Measurements from ENCODE around the gene GNG7.
"Not testable (repeated sequence)": the region's sequence is repeated elsewhere in the genome, so short reads cannot be mapped to it uniquely, and the experiment has no call there.

GNG7 gene

DNA sequence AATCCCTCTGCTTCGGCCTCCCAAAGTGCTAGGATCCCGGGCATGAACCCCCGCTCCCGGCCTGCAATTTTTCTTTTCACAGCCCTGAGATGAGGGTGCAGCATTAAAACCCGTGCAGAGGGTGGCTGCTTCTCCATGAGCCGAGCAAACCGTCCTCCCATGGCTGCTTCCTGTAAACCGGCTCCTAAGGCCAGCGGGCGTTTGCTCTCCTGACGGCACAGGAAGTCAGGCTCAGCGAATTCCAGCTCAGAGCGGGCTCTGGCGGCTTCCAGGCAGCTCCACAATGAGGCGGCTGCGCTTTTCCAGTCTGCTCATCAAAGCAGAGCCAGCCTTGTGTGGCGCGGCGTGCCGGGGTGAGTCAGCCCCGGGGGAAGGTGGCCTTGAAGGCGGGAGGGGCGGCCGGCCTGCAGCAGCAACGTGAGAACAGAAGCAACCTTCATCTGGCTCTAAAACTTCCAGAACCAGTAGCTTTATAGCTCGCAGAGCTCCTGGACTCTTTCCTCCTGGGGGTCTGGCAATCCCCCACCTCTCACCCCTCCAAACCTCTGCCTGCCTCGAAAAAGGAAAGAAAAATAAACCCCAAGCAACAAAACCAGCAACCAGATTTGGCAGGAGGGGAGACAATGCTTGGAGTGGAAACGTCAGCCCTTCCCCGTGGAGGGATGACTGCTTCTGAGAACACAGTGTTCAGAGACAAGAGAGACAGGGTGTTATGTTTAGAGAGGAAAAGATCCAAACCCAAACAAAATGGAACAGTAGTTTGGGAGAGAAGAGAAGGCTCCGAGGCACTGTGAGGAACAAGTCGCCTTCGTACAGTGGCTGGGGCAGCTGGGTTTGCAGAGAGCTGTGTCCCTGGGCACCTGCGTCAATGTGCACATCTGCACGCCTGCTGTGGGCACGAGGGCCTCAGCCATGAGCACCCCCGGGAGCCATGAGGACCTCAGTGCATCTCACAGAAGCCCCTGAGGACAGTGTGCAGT, 158.7 kb downstream of the GNG7 start:
- intact Hi-C loops (cut with micrococcal nuclease): no loop called here
- no peaks in the 10 kb centered on the region for H3K9me3 Mint-ChIP-seq
- peaks cover 16% of the 10 kb centered on the region for H3K27me3 Mint-ChIP-seq
- H3K36me3 Mint-ChIP-seq (ENCODE audit: low read depth): no peaks in the 10 kb centered on the region
- peak overlapping the region; percentile 77 for H3K27ac Mint-ChIP-seq
- H3K4me3 Mint-ChIP-seq: peak overlapping the region; percentile 50
- H3K4me1 Mint-ChIP-seq (ENCODE audit: low read depth): peaks cover 53% of the 10 kb centered on the region

DNA sequence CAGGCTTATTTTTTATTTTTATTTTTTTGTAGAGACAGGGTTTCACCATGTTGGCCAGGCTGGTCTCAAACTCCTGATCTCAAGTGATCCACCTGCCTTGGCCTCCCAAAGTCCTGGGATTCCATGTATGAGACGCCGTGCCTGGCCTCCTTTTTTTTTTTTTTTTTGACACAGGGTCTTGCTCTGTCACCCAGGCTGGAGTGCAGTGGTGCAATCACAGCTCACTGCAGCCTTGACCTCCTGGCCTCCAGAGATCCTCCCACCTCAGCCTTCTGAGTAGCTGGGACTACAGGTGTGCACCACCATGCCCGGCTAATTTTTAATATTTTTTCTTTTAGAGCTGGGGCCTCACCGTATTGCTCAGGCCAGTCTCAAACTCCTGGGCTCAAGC, 159.4 kb downstream of the GNG7 start:
- H3K9me3 Mint-ChIP-seq; H3K36me3 Mint-ChIP-seq (ENCODE audit: low read depth); intact Hi-C loops (cut with micrococcal nuclease): not testable (repeated sequence)
- peaks cover 57% of the 10 kb centered on the region for H3K4me1 Mint-ChIP-seq (ENCODE audit: low read depth)
- H3K27ac Mint-ChIP-seq: peak overlapping the region; percentile 77
- H3K27me3 Mint-ChIP-seq: peaks cover 16% of the 10 kb centered on the region
- peak overlapping the region; percentile 50 for H3K4me3 Mint-ChIP-seq

DNA sequence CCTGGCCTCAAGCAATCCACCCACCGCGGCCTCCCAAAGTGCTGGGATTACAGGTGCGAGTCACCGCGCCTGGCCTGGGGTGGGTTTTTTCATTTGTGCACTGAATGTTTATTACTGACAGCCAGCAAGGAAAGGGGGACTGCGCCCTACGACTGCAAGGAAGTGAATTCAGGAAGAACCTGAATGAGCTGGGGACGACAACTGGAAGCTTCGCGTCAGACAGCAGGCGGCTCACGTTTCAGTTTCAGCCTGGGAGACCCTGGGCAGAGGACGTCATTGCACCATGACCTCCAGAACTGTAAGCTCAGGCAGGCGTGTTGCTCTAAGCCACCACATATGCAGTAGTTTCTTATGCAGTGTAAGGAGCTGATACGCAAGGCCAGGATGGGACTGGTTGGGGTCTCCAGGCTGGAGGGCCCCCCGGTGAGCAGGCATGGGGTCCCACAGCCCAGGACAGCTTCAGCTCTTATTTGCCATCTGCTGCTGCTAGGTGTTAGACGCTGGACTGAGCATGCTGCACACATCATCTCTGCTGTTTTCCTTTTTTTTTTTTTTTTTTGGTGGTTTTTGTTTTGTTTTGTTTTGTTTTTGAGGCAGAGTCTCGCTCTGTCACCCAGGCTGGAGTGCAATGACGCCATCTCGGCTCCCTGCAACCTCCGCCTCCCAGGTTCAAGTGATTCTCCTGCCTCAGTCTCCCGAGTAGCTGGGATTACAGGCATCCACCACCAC, 160.0 kb downstream of the GNG7 start:
- no peaks in the 10 kb centered on the region for H3K9me3 Mint-ChIP-seq
- peak overlapping the region; percentile 77 for H3K27ac Mint-ChIP-seq
- intact Hi-C loops (cut with micrococcal nuclease): no loop called here
- H3K4me3 Mint-ChIP-seq: peak overlapping the region; percentile 20
- no peaks in the 10 kb centered on the region for H3K36me3 Mint-ChIP-seq (ENCODE audit: low read depth)
- H3K27me3 Mint-ChIP-seq: peaks cover 14% of the 10 kb centered on the region
- peaks cover 61% of the 10 kb centered on the region for H3K4me1 Mint-ChIP-seq (ENCODE audit: low read depth)

GRCh38 chr19:2540646-2541454, 161.6 kb downstream of the GNG7 start:
- Mint-ChIP-seq H3K4me3 (no peak overlapping the region), H3K4me1 (ENCODE audit: low read depth) (peaks cover 51% of the 10 kb centered on the region), H3K9me3 (no peaks in the 10 kb centered on the region), H3K27ac (no peak overlapping the region), H3K36me3 (ENCODE audit: low read depth) (no peaks in the 10 kb centered on the region), H3K27me3 (peaks cover 8% of the 10 kb centered on the region)
- intact Hi-C loops (cut with micrococcal nuclease): no loop called here

DNA sequence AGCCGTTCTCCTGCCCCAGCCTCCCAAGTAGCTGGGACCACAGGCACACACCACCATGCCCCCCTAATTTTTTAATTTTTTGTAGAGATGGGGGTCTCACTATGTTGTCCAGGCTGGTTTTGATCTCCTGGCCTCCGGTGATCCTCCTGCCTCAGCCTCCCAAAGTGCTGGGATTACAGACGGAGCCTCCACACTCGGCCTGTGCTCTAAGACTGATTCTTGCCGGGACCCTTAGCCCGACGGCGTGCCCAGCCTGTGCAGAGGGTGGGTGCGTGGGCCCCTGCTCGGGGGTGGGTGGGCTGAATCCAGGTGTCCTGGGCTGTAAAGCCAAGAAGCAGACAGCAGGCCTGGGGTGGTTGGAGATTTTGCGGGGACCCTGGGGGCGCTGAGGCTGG, 162.2 kb downstream of the GNG7 start:
- Mint-ChIP-seq H3K4me1 (ENCODE audit: low read depth) (peaks cover 49% of the 10 kb centered on the region), H3K27ac (peak overlapping the region; percentile 66)
- intact Hi-C loops (cut with micrococcal nuclease): no loop called here

DNA sequence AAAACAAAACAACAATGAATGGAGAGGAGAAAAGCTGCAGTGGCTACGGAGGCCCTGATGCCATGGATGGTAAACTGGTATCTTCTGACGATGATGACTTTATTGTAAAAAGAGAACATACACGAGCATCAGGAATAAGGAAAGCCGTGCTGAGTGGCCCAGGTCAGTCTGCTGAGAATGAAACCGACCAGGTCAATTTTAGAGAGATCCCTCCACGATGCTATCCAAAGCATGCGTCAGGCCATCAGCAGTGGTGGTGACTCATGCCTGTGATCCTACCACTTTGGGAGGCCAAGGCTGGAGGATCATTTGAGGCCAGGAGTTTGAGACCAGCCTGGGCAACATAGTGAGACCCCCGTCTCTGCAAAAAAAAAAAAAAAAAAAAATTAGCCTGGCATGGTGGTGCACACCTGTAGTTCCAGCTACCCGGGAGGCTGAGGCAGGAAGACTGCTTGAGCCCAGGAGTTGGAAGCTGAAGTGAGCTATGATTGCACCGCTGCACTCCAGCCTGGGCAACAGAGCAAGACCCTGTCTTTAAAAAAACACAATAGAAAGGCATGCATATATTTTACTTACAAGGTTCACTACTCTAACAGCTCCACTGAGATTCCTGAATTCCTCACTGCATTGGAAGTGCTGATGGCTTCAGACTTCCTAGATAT, 164.3 kb downstream of the GNG7 start:
- intact Hi-C loops (cut with micrococcal nuclease): no loop called here
- Mint-ChIP-seq H3K4me3 (no peak overlapping the region), H3K9me3 (no peaks in the 10 kb centered on the region), H3K36me3 (ENCODE audit: low read depth) (no peaks in the 10 kb centered on the region), H3K27ac (no peak overlapping the region), H3K27me3 (peaks cover 4% of the 10 kb centered on the region), H3K4me1 (ENCODE audit: low read depth) (peaks cover 52% of the 10 kb centered on the region)

More for the DNA sequence above, 162.2 kb downstream of the GNG7 start:
- no peaks in the 10 kb centered on the region for H3K9me3 Mint-ChIP-seq
- H3K36me3 Mint-ChIP-seq (ENCODE audit: low read depth): no peaks in the 10 kb centered on the region
- no peak overlapping the region for H3K4me3 Mint-ChIP-seq
- H3K27me3 Mint-ChIP-seq: peaks cover 10% of the 10 kb centered on the region

DNA sequence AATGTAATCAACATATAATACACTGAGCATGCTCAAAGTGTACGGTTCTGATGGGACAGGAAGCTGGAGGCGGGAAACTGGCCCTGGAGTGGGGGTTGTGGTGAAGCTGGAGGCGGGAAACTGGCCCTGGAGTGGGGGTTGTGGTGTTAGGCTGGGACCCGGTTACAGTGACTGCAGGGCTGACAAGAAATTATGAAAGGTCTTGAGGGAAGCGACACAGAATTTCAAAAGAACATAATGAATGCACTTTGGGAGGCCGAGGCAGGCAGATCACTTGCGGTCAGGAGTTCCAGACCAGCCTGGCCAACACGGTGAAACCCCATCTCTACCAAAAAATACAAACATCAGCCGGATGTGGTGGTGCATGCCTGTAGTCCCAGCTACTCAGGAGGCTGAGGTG, 164.9 kb downstream of the GNG7 start:
- H3K4me3 Mint-ChIP-seq; intact Hi-C loops (cut with micrococcal nuclease); H3K36me3 Mint-ChIP-seq (ENCODE audit: low read depth); H3K27ac Mint-ChIP-seq; H3K27me3 Mint-ChIP-seq; H3K9me3 Mint-ChIP-seq: not testable (repeated sequence)
- peaks cover 48% of the 10 kb centered on the region for H3K4me1 Mint-ChIP-seq (ENCODE audit: low read depth)

- Mint-ChIP-seq H3K27me3 (peaks cover 4% of the 10 kb centered on the region), H3K4me1 (ENCODE audit: low read depth) (peaks cover 39% of the 10 kb centered on the region), H3K9me3 (no peaks in the 10 kb centered on the region), H3K27ac (no peak overlapping the region), H3K36me3 (ENCODE audit: low read depth) (no peaks in the 10 kb centered on the region), H3K4me3 (no peak overlapping the region)
- intact Hi-C loops (cut with micrococcal nuclease): no loop called here
Measured at GRCh38 chr19:2536461-2536860, 166.0 kb downstream of the GNG7 start.

DNA sequence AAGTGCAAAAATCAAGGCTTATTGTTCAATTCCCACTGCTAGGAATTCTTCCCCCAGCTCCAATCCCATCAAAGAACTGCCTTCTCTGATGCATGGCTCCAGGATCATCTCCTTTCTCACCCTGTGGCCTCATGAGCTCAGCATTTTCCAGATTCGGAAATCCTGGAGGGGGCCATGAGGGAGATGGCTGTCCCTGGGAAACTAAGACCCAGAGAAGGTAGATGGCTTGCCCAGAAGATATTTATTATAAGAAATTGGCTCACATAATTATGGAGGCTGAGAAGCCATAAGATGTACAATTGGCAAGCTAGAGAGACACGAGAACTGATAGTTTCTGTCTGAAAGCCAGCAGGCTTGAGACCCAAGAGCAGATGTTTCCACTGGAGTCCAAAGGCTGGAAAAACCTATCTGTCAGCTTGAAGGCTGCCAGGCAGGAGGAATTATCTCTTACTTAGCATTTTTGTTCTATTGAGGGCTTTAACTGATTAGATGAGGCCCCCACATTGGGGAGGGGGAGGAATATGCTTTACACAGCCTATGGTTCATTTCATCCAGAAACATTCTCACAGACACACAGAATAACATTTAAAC, 168.0 kb downstream of the GNG7 start:
- Mint-ChIP-seq H3K4me1 (ENCODE audit: low read depth) (peaks cover 32% of the 10 kb centered on the region), H3K27ac (no peak overlapping the region), H3K27me3 (peaks cover 2% of the 10 kb centered on the region), H3K4me3 (no peak overlapping the region), H3K9me3 (no peaks in the 10 kb centered on the region), H3K36me3 (ENCODE audit: low read depth) (no peaks in the 10 kb centered on the region)
- intact Hi-C loops (cut with micrococcal nuclease): no loop called here

DNA sequence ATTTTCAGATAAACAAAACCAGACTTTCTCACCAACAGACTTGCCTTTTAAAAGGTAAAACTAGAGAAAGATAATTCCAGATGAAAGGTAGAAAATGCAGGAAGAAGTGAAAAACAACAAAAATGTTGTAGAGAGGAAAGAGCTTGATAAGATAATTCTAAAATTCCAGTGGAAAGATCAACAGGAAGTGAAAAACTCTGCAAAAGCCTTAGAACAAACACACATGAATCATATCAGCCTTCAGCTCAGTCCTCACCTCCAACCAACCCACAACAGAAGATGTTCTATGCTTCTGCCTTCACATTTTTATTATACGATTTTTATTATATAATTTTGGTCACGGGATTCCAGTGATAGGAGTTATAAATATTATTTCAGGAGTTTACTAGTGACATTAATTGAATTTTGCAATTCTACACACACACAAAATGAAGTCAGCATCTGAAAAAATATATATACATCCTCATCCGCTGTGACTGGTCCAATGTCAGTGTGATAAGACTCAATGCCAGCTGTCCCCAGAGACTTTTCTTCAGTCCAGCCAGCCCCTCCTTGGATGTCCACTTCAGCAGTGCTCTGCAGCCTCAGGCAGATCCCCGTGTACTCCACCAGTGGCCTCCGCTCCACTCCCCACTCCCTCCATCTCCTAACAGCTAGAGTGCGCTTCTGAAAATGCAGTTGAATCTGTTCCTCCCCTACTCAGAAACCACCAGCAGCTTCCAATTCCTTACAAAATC, 168.6 kb downstream of the GNG7 start:
- no peaks in the 10 kb centered on the region for H3K36me3 Mint-ChIP-seq (ENCODE audit: low read depth)
- H3K9me3 Mint-ChIP-seq: no peaks in the 10 kb centered on the region
- intact Hi-C loops (cut with micrococcal nuclease): no loop called here
- peaks cover 32% of the 10 kb centered on the region for H3K4me1 Mint-ChIP-seq (ENCODE audit: low read depth)
- peak overlapping the region; percentile 30 for H3K27ac Mint-ChIP-seq
- H3K27me3 Mint-ChIP-seq: peaks cover 2% of the 10 kb centered on the region
- no peak overlapping the region for H3K4me3 Mint-ChIP-seq

DNA sequence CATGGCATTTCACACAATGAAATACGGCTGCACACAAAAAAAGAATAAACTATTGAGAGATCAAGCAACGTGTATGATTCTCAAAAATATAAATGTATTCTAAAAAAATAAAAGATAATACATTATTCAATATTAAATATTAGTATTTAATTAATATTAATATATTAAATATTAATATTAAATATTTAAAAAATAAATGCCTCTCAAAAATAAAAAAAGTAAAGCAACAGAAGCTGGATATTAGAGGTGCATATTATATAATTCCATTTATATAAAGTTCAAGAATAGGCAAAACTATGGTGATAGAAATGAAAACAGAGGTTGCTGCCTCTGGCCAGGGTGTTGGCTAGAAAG, 169.4 kb downstream of the GNG7 start:
- intact Hi-C loops (cut with micrococcal nuclease): no loop called here
- Mint-ChIP-seq H3K27ac (peak overlapping the region; percentile 30), H3K9me3 (no peaks in the 10 kb centered on the region), H3K36me3 (ENCODE audit: low read depth) (no peaks in the 10 kb centered on the region), H3K4me3 (no peak overlapping the region), H3K4me1 (ENCODE audit: low read depth) (peaks cover 28% of the 10 kb centered on the region), H3K27me3 (peaks cover 2% of the 10 kb centered on the region)

DNA sequence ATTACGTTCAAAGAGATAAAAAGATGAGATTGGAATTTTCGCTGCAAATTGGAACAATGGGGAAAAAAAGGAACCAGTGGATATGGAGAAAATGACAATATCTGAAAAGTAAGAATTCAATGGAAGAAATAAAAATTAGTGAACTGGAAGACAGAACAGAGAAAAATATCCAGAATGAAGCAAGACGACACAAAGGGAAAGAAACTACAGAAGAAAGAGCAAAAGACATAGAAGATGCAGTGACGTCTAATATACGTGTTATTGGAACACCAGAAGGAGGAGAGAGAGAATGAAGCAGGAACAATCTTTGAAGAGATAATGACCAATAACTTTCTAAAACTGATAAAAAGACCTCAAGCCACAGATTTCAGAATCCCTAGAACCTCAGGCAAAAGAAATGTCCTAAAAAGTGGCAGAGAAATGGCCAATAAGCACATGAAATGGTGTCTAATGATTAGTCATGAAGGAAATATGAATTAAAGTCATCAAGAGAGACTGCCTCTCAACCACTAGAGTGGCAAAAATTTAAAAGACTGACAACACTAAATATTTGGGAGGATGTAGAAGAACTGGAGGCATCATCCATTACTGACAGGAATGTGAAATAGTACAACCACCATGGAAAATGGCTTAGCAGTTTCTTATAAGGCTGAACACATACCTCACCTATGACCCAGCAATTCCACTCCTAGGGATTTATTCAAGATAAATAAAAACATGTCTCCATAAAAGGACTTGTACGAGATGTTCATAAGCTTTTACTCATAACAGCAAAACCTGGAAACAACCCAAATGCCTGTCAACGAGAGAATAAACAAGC, 170.0 kb downstream of the GNG7 start:
- H3K36me3 Mint-ChIP-seq (ENCODE audit: low read depth): no peaks in the 10 kb centered on the region
- no peak overlapping the region for H3K4me3 Mint-ChIP-seq
- peaks cover 22% of the 10 kb centered on the region for H3K4me1 Mint-ChIP-seq (ENCODE audit: low read depth)
- no peak overlapping the region for H3K27ac Mint-ChIP-seq
- intact Hi-C loops (cut with micrococcal nuclease): no loop called here
- H3K9me3 Mint-ChIP-seq: no peaks in the 10 kb centered on the region
- H3K27me3 Mint-ChIP-seq: peaks cover 2% of the 10 kb centered on the region

Measured in dendritic cell treated with granulocyte-macrophage colony-stimulating factor and Interleukin-4, amounts not matched to agents 40 ng/mL and 50 ng/mL, for 4 days (primary cell).